Middle frontal gyrus (tissue), 1 donor: ENCODE data around the gene PLPP7.
A peak's percentile ranks its signal among the peaks of the same experiment; 100 is the strongest.
"Not testable (repeated sequence)": the region's sequence is repeated elsewhere in the genome, so short reads cannot be mapped to it uniquely, and the experiment has no call there.

Experiments
- DNase-seq: peaks from one replicate; pipeline ENCODE4 v3.0.0-alpha.2; 2015; ENCODE audit warnings: low spot score; ENCODE audit errors: extremely low spot score

Gene PLPP7

DNA sequence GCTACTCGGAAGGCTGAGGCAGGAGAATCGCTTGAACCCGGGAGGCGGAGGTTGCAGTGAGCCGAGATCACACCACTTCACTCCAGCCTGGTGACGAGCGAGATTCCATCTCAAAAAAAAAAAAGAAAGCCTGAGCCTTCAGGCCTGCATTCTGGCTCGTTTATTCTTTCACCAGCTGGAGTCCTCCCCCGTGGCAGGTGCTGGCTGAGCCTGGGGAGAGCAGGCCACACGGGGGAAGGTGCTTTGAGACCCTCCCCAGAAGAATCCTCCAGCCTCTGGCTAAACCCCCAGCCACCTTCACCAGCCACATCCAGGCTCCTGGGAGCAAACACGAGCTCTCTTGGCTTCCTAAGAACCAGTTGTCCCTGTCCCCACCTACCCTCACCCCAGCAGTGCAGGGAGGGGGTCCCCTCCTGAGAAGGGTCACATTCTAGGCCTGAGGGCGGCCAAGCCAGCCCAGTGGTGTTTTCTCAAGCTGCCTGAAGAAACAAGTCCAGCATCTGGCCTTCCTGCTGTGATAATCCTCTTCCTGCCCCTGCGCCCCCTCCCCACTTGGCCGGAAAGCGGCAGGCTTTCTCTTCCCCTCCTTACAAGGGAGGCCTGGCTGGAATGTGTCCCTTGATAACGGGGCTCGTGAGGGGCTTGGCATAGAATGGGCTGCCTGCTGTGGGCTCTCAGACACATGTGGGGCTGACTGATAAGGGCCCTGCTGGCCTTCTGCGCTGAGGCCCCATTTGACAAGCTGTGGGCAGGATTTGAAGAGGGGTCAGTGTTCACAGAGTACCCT, 41.5 kb downstream of the PLPP7 start:
- no peak for DNase-seq

- not testable (repeated sequence) for DNase-seq
These were observed 42.5 kb downstream of the PLPP7 start for GRCh38 chr9:131331996-131332395.

DNA sequence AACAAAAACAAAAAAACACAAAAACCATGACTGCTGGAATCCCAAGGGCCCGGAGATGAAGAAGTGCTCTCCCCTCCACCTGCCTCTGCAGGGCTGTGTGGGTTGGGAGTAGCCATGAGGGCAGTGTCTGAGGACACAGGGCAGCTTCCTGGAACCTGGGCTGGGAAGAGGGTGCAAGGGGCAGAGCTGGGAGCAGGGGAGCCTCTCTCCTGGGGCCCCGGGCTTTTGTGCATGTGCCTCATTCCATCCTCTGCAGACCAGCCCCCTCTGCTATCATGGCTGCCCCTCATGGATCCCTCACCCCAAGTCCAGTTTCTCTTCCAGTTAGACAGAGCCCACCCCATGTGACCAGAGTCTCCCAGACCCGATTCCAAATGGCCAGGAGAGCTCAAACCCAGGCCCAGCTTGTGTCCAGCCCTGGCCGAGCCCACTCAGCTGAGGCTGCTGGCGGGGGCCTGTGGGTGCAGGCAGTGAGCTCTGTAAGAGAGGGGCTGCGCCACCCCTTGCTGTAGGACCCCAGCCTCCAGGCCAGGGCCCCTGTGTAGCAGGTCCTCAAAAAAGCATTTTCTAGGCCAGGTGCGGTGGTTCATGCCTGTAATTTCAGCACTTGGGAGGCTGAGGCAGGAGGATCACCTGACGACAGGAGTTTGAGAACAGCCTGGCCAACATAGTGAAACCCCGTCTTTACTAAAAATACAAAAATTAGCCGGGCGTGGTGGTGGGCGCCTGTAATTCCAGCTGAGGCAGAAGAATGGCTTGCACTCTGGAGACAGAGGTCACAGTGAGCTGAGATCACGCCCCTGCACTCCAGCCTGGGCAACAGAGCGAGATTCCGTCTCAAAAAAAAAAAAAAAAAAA, 44.5 kb downstream of the PLPP7 start:
- no peak for DNase-seq

DNA sequence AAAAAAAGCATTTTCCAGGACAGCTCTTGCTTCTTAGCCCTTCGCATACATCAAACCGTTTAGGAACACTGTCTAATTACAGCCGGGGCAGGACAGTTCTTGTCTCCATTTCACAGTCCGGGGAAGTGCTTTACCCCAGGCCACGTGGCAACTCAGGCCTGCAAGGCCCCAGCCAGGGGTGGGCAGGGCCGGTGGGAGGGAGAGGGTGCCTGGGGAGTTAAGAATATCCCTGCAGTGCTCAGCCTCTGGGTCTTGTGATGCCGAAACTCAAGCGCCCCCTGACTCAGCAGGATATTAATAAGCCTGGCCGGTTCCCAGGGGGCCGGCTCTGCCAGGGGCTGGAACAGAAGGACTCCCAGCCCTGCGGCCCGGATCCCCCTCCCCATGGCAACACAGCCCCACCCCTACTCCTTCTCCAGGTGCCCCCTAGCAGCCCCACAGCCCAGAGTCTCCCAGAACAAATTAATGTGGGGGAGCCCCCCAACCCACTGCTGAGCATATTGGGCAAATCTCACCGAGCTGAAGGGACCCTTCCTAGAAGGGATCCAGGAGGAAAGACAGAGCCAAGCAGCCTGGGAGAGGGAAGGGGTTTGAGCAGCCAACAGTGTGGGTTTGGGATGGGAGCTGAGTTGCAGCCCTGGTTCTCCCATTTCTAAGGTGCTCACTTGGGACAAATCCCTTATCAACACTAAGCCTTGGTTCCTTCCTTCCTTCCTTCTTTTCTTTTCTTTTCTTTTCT, 45.3 kb downstream of the PLPP7 start:
- no peak for DNase-seq

DNA sequence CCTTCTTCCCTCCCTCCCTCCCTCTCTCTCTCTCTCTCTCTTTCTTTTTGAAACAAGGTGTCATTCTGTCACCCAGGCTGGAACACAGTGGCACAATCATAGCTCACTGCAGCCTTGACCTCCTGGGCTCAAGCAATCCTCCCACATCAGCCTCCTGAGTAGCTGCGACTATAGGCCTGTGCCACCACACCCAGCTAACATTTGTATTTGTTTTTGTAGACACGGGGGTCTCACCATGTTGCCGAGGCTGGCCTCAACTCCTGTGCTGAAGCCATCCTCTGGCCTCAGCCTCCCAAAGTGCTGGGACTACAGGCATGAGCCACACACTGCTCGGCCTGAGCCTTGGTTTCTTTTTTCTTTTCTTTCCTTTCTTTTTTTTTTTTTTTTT, 45.8 kb downstream of the PLPP7 start:
- DNase-seq, result no peak

GRCh38 chr9:131337131-131337848, 47.8 kb downstream of the PLPP7 start:
- no peak for DNase-seq

- not testable (repeated sequence) for DNase-seq
These were observed 49.7 kb downstream of the PLPP7 start for GRCh38 chr9:131339212-131339611.

GRCh38 chr9:131344931-131345535, 55.5 kb downstream of the PLPP7 start:
- not testable (repeated sequence) for DNase-seq

- DNase-seq, result no peak
These were observed 57.0 kb downstream of the PLPP7 start for GRCh38 chr9:131346559-131346958.

DNA sequence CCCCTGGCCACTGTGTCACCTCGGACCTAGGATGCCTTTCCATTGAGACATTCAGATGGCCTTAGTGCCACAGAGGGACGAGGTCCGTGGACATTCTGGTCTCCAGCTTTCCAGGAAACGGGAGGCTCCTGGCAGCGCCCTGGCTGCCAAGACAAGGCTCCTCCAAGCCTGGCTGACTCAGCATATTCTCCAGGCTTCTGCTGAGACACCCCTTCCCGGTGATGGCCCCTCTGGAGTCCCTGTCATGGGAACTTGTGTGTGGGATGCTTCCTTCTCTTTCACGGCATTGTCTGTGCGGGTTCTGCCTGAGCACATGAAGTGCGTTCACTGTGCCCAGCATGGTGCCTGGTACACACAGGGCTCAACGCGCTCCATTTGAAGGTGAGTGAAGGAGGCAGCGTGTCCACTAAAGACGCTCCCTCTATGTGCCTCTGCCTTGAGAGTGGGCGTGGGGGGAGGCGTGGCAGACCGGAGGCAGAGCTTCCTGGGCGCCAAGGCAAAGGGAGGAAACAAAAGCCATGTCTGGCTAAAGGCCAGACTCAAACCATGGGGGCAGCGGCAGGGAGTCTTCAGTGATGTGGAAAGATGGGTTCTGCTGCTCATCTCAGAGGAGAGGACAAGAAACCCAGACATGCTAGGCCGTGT, 58.0 kb downstream of the PLPP7 start:
- DNase-seq, result no peak

DNA sequence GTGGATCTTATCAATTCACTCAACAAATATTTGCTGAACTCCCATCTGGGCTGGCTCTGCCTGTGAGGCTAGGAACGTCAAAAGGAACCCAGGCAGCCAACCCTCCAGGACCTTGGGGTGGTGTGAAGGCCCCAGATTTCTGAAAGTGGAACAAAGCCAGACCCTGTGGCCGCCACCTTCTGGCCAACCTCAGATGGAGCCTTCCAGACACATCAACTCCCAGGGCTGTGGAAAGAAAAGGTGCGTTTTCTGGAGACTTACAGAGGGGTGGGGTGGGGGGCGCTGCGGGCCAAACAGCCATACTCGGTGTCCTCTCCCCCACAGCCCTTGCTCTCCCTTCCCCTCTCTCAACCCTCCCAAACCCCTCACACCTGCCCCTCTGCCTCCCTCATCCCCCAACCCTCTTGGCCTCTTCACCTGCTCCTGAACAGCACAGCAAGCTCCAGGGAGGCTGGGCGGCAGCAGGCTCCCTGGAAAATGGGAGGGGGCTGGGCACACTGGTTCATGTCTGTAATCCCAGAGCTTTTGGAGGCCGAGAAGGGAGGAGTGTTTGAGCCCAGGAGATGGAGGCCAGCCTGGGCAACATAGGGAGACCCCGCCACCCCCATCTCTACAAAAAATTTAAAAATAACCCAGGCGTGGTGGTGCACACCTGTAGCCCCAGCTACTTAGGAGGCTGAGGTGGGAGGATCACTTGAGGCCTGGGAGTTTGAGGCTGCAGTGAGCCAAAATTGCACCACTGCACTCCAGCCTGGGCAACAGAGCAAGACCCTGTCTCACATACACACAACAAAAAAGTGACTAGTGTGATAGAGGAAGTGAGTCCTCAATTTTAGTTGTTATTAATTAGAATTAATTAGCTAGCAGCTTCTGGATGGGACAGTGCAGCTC, 59.4 kb downstream of the PLPP7 start:
- DNase-seq, result no peak

DNA sequence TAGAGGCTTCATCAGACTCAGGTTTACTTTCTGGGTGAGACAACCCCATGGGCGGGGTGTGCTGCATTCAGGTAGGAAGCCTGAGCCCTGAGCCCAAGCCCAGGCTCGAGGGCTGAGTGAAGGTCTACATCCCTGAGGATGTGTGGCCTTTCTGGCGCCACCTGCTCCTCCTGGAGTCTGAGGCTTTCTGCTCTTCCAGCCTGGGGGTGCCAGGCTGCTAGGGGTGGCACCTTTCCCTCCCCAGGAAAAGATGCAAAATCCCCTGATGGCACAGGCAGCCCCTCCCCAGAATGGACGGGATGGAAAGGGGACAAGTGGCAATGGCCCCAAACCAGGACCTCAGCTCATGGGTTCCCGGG, 60.0 kb downstream of the PLPP7 start:
- no peak for DNase-seq

GRCh38 chr9:131349881-131350563, 60.5 kb downstream of the PLPP7 start:
- DNase-seq, result peak; percentile 64

GRCh38 chr9:131356479-131356878, 67.0 kb downstream of the PLPP7 start:
- not testable (repeated sequence) for DNase-seq

- no peak for DNase-seq
These were observed 69.0 kb downstream of the PLPP7 start for GRCh38 chr9:131358556-131358955.
